Trophoblast cell (in vitro differentiated cells and primary cell): ENCODE measurements around the gene OR51V1.
"Not testable (repeated sequence)": the region's sequence is repeated elsewhere in the genome, so short reads cannot be mapped to it uniquely, and the experiment has no call there.

Experiments
- DNase-seq, 2 donors: peaks; one replicate each; pipeline ENCODE4 v3.0.0-alpha.2; 2016
- H2AFZ ChIP-seq: 2 replicates; pipeline ENCODE4 v1.6.1; 2013; ENCODE audit warnings: low read length, moderate library complexity, mild to moderate bottlenecking; ENCODE audit not compliant: insufficient read depth, poor library complexity
- H2AK5ac ChIP-seq: 2 replicates; pipeline ENCODE4 v1.6.1; 2013; ENCODE audit warnings: mild to moderate bottlenecking, low read length
- H2BK120ac ChIP-seq: 2 replicates; pipeline ENCODE4 v1.6.1; 2013; ENCODE audit warnings: low read length, mild to moderate bottlenecking, moderate library complexity; ENCODE audit not compliant: insufficient read depth, poor library complexity
- H2BK12ac ChIP-seq: 2 replicates; pipeline ENCODE4 v1.6.1; 2013; ENCODE audit warnings: mild to moderate bottlenecking, low read length, moderate library complexity
- H2BK5ac ChIP-seq: 2 replicates; pipeline ENCODE4 v1.6.1; 2013; ENCODE audit warnings: low read length, low read depth, moderate library complexity, mild to moderate bottlenecking; ENCODE audit not compliant: poor library complexity
- H3K14ac ChIP-seq: 2 replicates; pipeline ENCODE4 v1.6.1; 2013; ENCODE audit warnings: mild to moderate bottlenecking, low read length
- H3K18ac ChIP-seq: 2 replicates; pipeline ENCODE4 v1.6.1; 2013; ENCODE audit warnings: mild to moderate bottlenecking, low read length
- H3K23ac ChIP-seq: 2 replicates; pipeline ENCODE4 v1.6.1; 2013; ENCODE audit warnings: low read length
- H3K27ac ChIP-seq: 2 replicates; pipeline ENCODE4 v1.5.1; 2013; ENCODE audit warnings: low read depth, mild to moderate bottlenecking, inconsistent platforms, low read length, moderate library complexity
- H3K27me3 ChIP-seq: 2 replicates; pipeline ENCODE4 v1.6.1; 2013; ENCODE audit warnings: inconsistent platforms, mild to moderate bottlenecking, low read length, moderate library complexity; ENCODE audit not compliant: insufficient read depth
- H3K36me3 ChIP-seq, 2 experiments: 1 replicate in 1 of 2; 2 replicates in 1 of 2; pipeline ENCODE4 v1.6.1; 2013; ENCODE audit warnings: low read length in 2 of 2, mild to moderate bottlenecking in 2 of 2, moderate library complexity in 1 of 2; ENCODE audit not compliant: insufficient read depth in 2 of 2, control insufficient read depth in 1 of 2
- H3K4ac ChIP-seq: 2 replicates; pipeline ENCODE4 v1.6.1; 2013; ENCODE audit warnings: low read depth, mild to moderate bottlenecking, low read length, moderate library complexity
- H3K4me1 ChIP-seq, 2 experiments: 1 replicate in 1 of 2; 2 replicates in 1 of 2; pipeline ENCODE4 v1.6.1; 2013; ENCODE audit warnings: low read length in 2 of 2, mild to moderate bottlenecking in 2 of 2, moderate library complexity in 1 of 2; ENCODE audit not compliant: insufficient read depth in 2 of 2, control insufficient read depth in 1 of 2
- H3K4me2 ChIP-seq: 2 replicates; pipeline ENCODE4 v1.6.1; 2013; ENCODE audit warnings: inconsistent platforms, mild to moderate bottlenecking, low read length, moderate library complexity
- H3K4me3 ChIP-seq: 2 replicates; pipeline ENCODE4 v1.5.1; 2013; ENCODE audit warnings: mild to moderate bottlenecking, low read depth, low read length, inconsistent platforms
- H3K79me1 ChIP-seq: one replicate; pipeline ENCODE4 v1.6.1; 2013; ENCODE audit warnings: low read length
- H3K79me2 ChIP-seq: 2 replicates; pipeline ENCODE4 v1.6.1; 2013; ENCODE audit warnings: low read length, mild to moderate bottlenecking; ENCODE audit not compliant: control insufficient read depth, insufficient read depth, poor library complexity
- H3K9ac ChIP-seq: 2 replicates; pipeline ENCODE4 v1.6.1; 2013; ENCODE audit warnings: mild to moderate bottlenecking, low read length
- H3K9me3 ChIP-seq: 2 replicates; pipeline ENCODE4 v1.6.1; 2013; ENCODE audit warnings: low read depth, mild to moderate bottlenecking, control low read depth, inconsistent platforms, low read length; ENCODE audit not compliant: insufficient read depth
- H4K12ac ChIP-seq: 2 replicates; pipeline ENCODE4 v1.6.1; 2013; ENCODE audit warnings: low read depth, mild to moderate bottlenecking, low read length, moderate library complexity
- H4K8ac ChIP-seq: 2 replicates; pipeline ENCODE4 v1.6.1; 2013; ENCODE audit warnings: low read depth, mild to moderate bottlenecking, low read length, moderate library complexity
- H4K91ac ChIP-seq: one replicate; pipeline ENCODE4 v1.6.1; 2013; ENCODE audit warnings: low read depth, mild to moderate bottlenecking, low read length, moderate library complexity
- WGBS: extraction: QIAGEN DNeasy Blood & Tissue Kit; methylation state at CpG from one replicate; pipeline ENCODE4 v1.1.7; 2013; ENCODE audit warnings: missing lambda C conversion rate; ENCODE audit not compliant: insufficient read length, insufficient coverage; ENCODE audit errors: extremely low coverage; 5-methylcytosine and 5-hydroxymethylcytosine counted together

Gene OR51V1

DNA sequence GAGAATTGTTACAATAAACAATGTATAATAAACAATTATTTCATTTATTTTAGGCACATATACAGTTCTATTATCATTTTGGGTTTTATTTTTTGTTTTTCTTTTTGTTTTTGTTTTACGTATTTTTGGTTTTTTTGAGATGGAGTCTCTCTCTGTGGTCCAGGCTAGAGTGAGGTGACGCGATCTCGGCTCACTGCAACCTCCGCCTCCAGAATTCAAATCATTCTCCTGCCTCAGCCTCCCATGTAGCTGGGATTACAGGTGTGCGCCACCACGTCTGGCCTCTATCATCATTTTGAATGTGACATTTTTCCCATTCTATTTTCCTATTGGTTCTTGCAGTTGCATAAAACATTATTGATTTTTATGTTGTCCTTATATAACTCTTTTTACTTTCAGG is 25.5 kb downstream of the OR51V1 start:
- H3K14ac ChIP-seq: no peak overlapping the region
- no peak overlapping the region for H4K91ac ChIP-seq
- no peaks in the 10 kb centered on the region for H3K79me2 ChIP-seq
- no peak overlapping the region for H2BK12ac ChIP-seq
- H3K9ac ChIP-seq: no peak overlapping the region
- H3K79me1 ChIP-seq: no peaks in the 10 kb centered on the region
- H4K8ac ChIP-seq: no peak overlapping the region
- no peak overlapping the region for H3K27ac ChIP-seq
- no peaks in the 10 kb centered on the region for H3K4me1 ChIP-seq
- no peak overlapping the region for H3K23ac ChIP-seq
- no peak overlapping the region for H3K4ac ChIP-seq
- no peaks in the 10 kb centered on the region for H3K9me3 ChIP-seq
- no peak for DNase-seq
- H2AFZ ChIP-seq: no peak overlapping the region
- H3K36me3 ChIP-seq: no peaks in the 10 kb centered on the region
- H3K27me3 ChIP-seq: no peaks in the 10 kb centered on the region
- no peak overlapping the region for H2AK5ac ChIP-seq
- WGBS: no CpG with 5 or more reads among the region's 7 CpGs
- H3K4me3 ChIP-seq: no peak overlapping the region
- H2BK5ac ChIP-seq: no peak overlapping the region
- H4K12ac ChIP-seq: no peak overlapping the region
- no peak overlapping the region for H3K4me2 ChIP-seq
- H3K18ac ChIP-seq: no peak overlapping the region
- H2BK120ac ChIP-seq: no peak overlapping the region

- no peak overlapping the region for H4K91ac ChIP-seq
- no peaks in the 10 kb centered on the region for H3K9me3 ChIP-seq
- H3K4me1 ChIP-seq: no peaks in the 10 kb centered on the region
- H3K23ac ChIP-seq: no peak overlapping the region
- WGBS: no CpG with 5 or more reads among the region's 2 CpGs
- no peak overlapping the region for H3K9ac ChIP-seq
- no peak overlapping the region for H3K4me2 ChIP-seq
- no peak overlapping the region for H2BK5ac ChIP-seq
- H3K36me3 ChIP-seq: no peaks in the 10 kb centered on the region
- H2BK12ac ChIP-seq: no peak overlapping the region
- DNase-seq: no peak
- no peak overlapping the region for H2AFZ ChIP-seq
- no peak overlapping the region for H2BK120ac ChIP-seq
- H4K12ac ChIP-seq: no peak overlapping the region
- H4K8ac ChIP-seq: no peak overlapping the region
- no peak overlapping the region for H3K18ac ChIP-seq
- no peak overlapping the region for H2AK5ac ChIP-seq
- H3K27me3 ChIP-seq: no peaks in the 10 kb centered on the region
- no peak overlapping the region for H3K4ac ChIP-seq
- no peaks in the 10 kb centered on the region for H3K79me1 ChIP-seq
- no peak overlapping the region for H3K4me3 ChIP-seq
- H3K79me2 ChIP-seq: no peaks in the 10 kb centered on the region
- H3K14ac ChIP-seq: no peak overlapping the region
- H3K27ac ChIP-seq: no peak overlapping the region
Measured at GRCh38 chr11:5171856-5172255, 28.6 kb downstream of the OR51V1 start.

DNA sequence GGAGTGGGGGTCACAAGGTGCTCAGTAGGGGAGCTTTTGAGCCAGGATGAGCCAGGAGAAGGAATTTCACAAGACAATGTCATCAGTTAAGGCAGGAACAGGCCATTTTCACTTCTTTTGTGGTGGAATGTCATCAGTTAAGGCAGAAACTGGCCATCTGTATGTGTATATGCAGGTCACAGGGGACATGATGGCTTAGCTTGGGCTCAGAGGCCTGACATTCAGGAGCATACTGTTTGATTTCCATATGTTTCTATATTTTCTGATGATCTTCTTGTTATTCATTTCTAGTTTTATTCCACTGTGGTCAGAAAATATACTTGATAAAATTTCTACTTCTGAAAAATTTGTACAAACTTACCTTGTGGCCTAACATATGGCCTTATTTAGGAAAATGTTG is 34.6 kb downstream of the OR51V1 start:
- not testable (repeated sequence) for H4K8ac ChIP-seq, H4K12ac ChIP-seq, H3K14ac ChIP-seq, H2AK5ac ChIP-seq, H2BK5ac ChIP-seq, DNase-seq, H2BK12ac ChIP-seq, H3K4me1 ChIP-seq, H3K9ac ChIP-seq, H3K4ac ChIP-seq, H3K36me3 ChIP-seq, H3K23ac ChIP-seq, H3K79me2 ChIP-seq, H4K91ac ChIP-seq, H3K9me3 ChIP-seq, H3K79me1 ChIP-seq, H3K4me2 ChIP-seq, H3K27ac ChIP-seq, H2BK120ac ChIP-seq, H3K27me3 ChIP-seq, H2AFZ ChIP-seq, H3K4me3 ChIP-seq, H3K18ac ChIP-seq

DNA sequence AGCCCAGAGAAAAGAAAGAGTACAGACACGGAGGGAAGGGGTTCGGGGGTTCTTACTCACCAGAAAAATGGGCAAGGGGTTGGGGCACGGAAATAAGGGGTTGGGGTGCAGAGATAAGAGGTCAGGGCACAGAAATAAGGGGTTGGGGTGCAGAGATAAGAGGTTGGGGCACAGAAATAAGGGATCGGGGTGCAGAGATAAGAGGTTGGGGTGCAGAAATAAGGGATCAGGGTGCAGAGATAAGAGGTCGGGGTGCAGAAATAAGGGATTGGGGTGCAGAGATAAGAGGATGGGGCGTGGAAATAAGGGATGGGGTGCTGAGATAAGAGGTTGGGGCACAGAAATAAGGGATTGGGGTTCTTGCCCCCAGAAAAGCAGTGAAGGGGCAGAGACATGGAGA is 35.7 kb downstream of the OR51V1 start:
- not testable (repeated sequence) for H4K8ac ChIP-seq, H2BK120ac ChIP-seq, H3K4ac ChIP-seq, H3K9me3 ChIP-seq, H2AFZ ChIP-seq, H3K4me3 ChIP-seq, H3K27ac ChIP-seq, H3K79me2 ChIP-seq, H3K27me3 ChIP-seq, H3K9ac ChIP-seq, H3K23ac ChIP-seq, H4K91ac ChIP-seq, H3K4me1 ChIP-seq, H3K18ac ChIP-seq, DNase-seq, H2AK5ac ChIP-seq, H3K14ac ChIP-seq, H4K12ac ChIP-seq, H2BK5ac ChIP-seq, H2BK12ac ChIP-seq, H3K36me3 ChIP-seq, H3K79me1 ChIP-seq, H3K4me2 ChIP-seq
- no CpG with 5 or more reads among the region's 6 CpGs for WGBS

GRCh38 chr11:5161045-5161444 is 39.4 kb downstream of the OR51V1 start:
- not testable (repeated sequence) for H3K27ac ChIP-seq, H3K79me1 ChIP-seq, H4K91ac ChIP-seq, H3K27me3 ChIP-seq, H3K4me2 ChIP-seq, DNase-seq, H2BK120ac ChIP-seq, H3K79me2 ChIP-seq, H3K9ac ChIP-seq, H4K8ac ChIP-seq, H3K23ac ChIP-seq, H4K12ac ChIP-seq, H3K4me1 ChIP-seq, H3K9me3 ChIP-seq, H2AFZ ChIP-seq, H2BK5ac ChIP-seq, H3K14ac ChIP-seq, H3K18ac ChIP-seq, H3K4ac ChIP-seq, H3K36me3 ChIP-seq, H2AK5ac ChIP-seq, H3K4me3 ChIP-seq, H2BK12ac ChIP-seq
- no CpG with 5 or more reads among the region's 1 CpG for WGBS
